A673 (cell line): ENCODE measurements around the gene MTHFD2. TPM values are rescaled to one million over a fixed set of nuclear protein-coding genes. Genes with fewer than 3 reads are reported as not detected.

Experiments used
- BruUV-seq: library from RNA; stranded (reverse); fragments of 400-500 nt; replicated peaks from 2 replicates; lab custom pipeline; 2021; lab: Mats Ljungman, UMichigan
- CTCF ChIA-PET: fragments of 300-600 bp; sonication (Branson Sonifier 250); formaldehyde crosslinking; loops from one replicate; lab custom pipeline; 2022; ENCODE audit warnings: antibody characterized with exemption; lab: Charles Lee
- POLR2A ChIA-PET: fragments of 300-600 bp; sonication (Branson Sonifier 250); formaldehyde crosslinking; loops from one replicate; lab custom pipeline; 2022; ENCODE audit warnings: antibody characterized with exemption; ENCODE audit not compliant: low non-redundant PET; lab: Charles Lee
- DNase-seq: peaks from one replicate; pipeline ENCODE4 v3.0.0-alpha.2; 2015; ENCODE audit warnings: low spot score
- H3K27ac ChIP-seq: fragments of 200-600 bp; sonication (generic); 2 replicates; pipeline ENCODE4 v1.5.1; 2016; ENCODE audit warnings: mixed run types, low read depth, mild to moderate bottlenecking, mixed read lengths, antibody characterized with exemption, low read length; ENCODE audit not compliant: poor library complexity, severe bottlenecking
- H3K27me3 ChIP-seq: fragments of 200-600 bp; sonication (generic); replicated peaks from 2 replicates; pipeline ENCODE4 v1.6.1; 2017; ENCODE audit warnings: mixed run types, low read depth, mild to moderate bottlenecking, mixed read lengths, antibody characterized with exemption, low read length; ENCODE audit not compliant: insufficient read depth, poor library complexity
- H3K36me3 ChIP-seq: fragments of 200-600 bp; sonication (generic); 2 replicates; pipeline ENCODE4 v1.6.1; 2016; ENCODE audit warnings: mixed run types, mild to moderate bottlenecking, mixed read lengths, antibody characterized with exemption, low read length; ENCODE audit not compliant: insufficient read depth, poor library complexity, severe bottlenecking
- H3K4me1 ChIP-seq: fragments of 200-600 bp; sonication (generic); 2 replicates; pipeline ENCODE4 v1.6.1; 2017; ENCODE audit warnings: mixed run types, mild to moderate bottlenecking, mixed read lengths, antibody characterized with exemption, low read length; ENCODE audit not compliant: insufficient read depth, poor library complexity, severe bottlenecking
- H3K4me3 ChIP-seq: fragments of 200-600 bp; sonication (generic); 2 replicates; pipeline ENCODE4 v1.5.1; 2016; ENCODE audit warnings: low read depth, mixed run types, mild to moderate bottlenecking, mixed read lengths, low read length; ENCODE audit not compliant: poor library complexity, severe bottlenecking
- H3K9me3 ChIP-seq: fragments of 200-600 bp; sonication (generic); 2 replicates; pipeline ENCODE4 v1.6.1; 2016; ENCODE audit warnings: mixed run types, low read depth, mild to moderate bottlenecking, mixed read lengths, antibody characterized with exemption, low read length; ENCODE audit not compliant: poor library complexity, severe bottlenecking
- CTCF ChIP-seq: fragments of 300-800, 200-600 bp; sonication (generic); conservative IDR thresholded peaks from 2 replicates; pipeline ENCODE4 v1.5.1; 2017; ENCODE audit warnings: low read depth, mild to moderate bottlenecking, antibody characterized with exemption, low read length, moderate library complexity, mixed read lengths
- EZH2 ChIP-seq: fragments of 200-600 bp; sonication (generic); IDR thresholded peaks from 2 replicates; pipeline ENCODE4 v1.6.1; 2017; ENCODE audit warnings: borderline replicate concordance, low read depth, mild to moderate bottlenecking, mixed read lengths, antibody characterized with exemption, low read length; ENCODE audit not compliant: poor library complexity, severe bottlenecking
- intact Hi-C: fragments of 100-400 bp; cut with micrococcal nuclease; formaldehyde crosslinking; loops from one replicate; pipeline ENCODE4 v1.10.0; 2022; ENCODE audit not compliant: unreplicated experiment
- total RNA-seq: library from RNA; stranded (reverse); gene quantifications from 2 replicates; pipeline ENCODE4 v1.2.3, GENCODE V29; 2021

The MTHFD2 gene
- total RNA-seq, 1 experiment from 2014 or later: 252 TPM

- Histone ChIP-seq H3K36me3 (peaks cover 47% of the 10 kb centered on the region), H3K27ac (no peak overlapping the region), H3K4me1 (peaks cover 23% of the 10 kb centered on the region), H3K9me3 (no peaks in the 10 kb centered on the region), H3K27me3 (no peaks in the 10 kb centered on the region), H3K4me3 (no peak overlapping the region)
- intact Hi-C loops: no loop called here
- no peak for TF ChIP-seq CTCF
- no peak for TF ChIP-seq EZH2
- DNase-seq: no peak
- ChIA-PET CTCF (no interaction called here), POLR2A (interaction anchor here (0.7 kb wide), 1 partner anchor 89 kb away, joined by 6 read pairs; no protein-coding TSS in a partner anchor)
- BruUV-seq: no TSS peak
These were observed 3.2 kb downstream of the MTHFD2 start for GRCh38 chr2:74201596-74201995.

GRCh38 chr2:74204436-74204835 is 6.0 kb downstream of the MTHFD2 start:
- POLR2A ChIA-PET: interaction anchor here (0.6 to 0.8 kb wide), 3 partner anchors 11 to 84 kb away, joined by 3 to 4 read pairs (median 3); no protein-coding TSS in a partner anchor
- TF ChIP-seq CTCF: no peak
- no peak for TF ChIP-seq EZH2
- H3K4me1 ChIP-seq: peaks cover 23% of the 10 kb centered on the region
- peaks cover 73% of the 10 kb centered on the region for H3K36me3 ChIP-seq
- peak overlapping the region; percentile 35 for H3K27ac ChIP-seq
- no peaks in the 10 kb centered on the region for H3K9me3 ChIP-seq
- H3K27me3 ChIP-seq: no peaks in the 10 kb centered on the region
- no TSS peak for BruUV-seq
- H3K4me3 ChIP-seq: no peak overlapping the region
- DNase-seq: no peak
- CTCF ChIA-PET: interaction anchor here (0.6 kb wide), 1 partner anchor 26 kb away, joined by 3 read pairs; the partner anchor contains the start of gene MOB1A
- intact Hi-C loops: no loop called here

- Histone ChIP-seq H3K4me3 (no peak overlapping the region), H3K27ac (no peak overlapping the region), H3K9me3 (no peaks in the 10 kb centered on the region), H3K27me3 (no peaks in the 10 kb centered on the region), H3K4me1 (peaks cover 23% of the 10 kb centered on the region), H3K36me3 (peaks cover 75% of the 10 kb centered on the region)
- ChIA-PET CTCF (no interaction called here), POLR2A (interaction anchor here (0.8 kb wide), 1 partner anchor 85 kb away, joined by 3 read pairs; no protein-coding TSS in a partner anchor)
- no peak for DNase-seq
- TF ChIP-seq EZH2: no peak
- no peak for TF ChIP-seq CTCF
- intact Hi-C loops: no loop called here
- no TSS peak for BruUV-seq
These were observed 6.7 kb downstream of the MTHFD2 start for GRCh38 chr2:74205113-74205512.
